CD14-positive monocyte (primary cell): ENCODE data around the gene RAB3C. TPM values are rescaled to one million over a fixed set of nuclear protein-coding genes. Genes with fewer than 3 reads are reported as not detected.
"Not testable (repeated sequence)": the region's sequence is repeated elsewhere in the genome, so short reads cannot be mapped to it uniquely, and the experiment has no call there.

ENCODE experiments used
- DNase-seq, 3 donors: peaks; one replicate each; pipeline ENCODE4 v3.0.0-alpha.2; 2011 to 2022
- H2AFZ ChIP-seq: 2 replicates; pipeline ENCODE4 v1.6.0; 2012; ENCODE audit warnings: mild to moderate bottlenecking, low read depth, low read length, inconsistent platforms; ENCODE audit not compliant: insufficient read depth, poor library complexity, severe bottlenecking
- H3K27ac ChIP-seq, 2 donors: 1 replicate in 1 of 2; 2 replicates in 1 of 2; pipeline ENCODE4 v1.5.1; 2012 to 2013; ENCODE audit warnings: low read length in 2 of 2, control low read depth in 1 of 2, inconsistent platforms in 1 of 2, low read depth in 1 of 2, mild to moderate bottlenecking in 1 of 2
- H3K27me3 ChIP-seq, 2 donors: one replicate each; pipeline versions ENCODE4 v1.6.0 to v1.6.1; 2011 to 2013; ENCODE audit warnings: low read length in 2 of 2; ENCODE audit not compliant: control insufficient read depth in 2 of 2, insufficient read depth in 2 of 2
- H3K36me3 ChIP-seq, 2 donors: replicated peaks in 1 of 2; 1 replicate in 1 of 2; 2 replicates in 1 of 2; pipeline versions ENCODE4 v1.5.1 to v1.6.1; 2012 to 2013; ENCODE audit warnings: low read length in 2 of 2, control low read depth in 1 of 2, inconsistent platforms in 1 of 2, mild to moderate bottlenecking in 1 of 2; ENCODE audit not compliant: insufficient read depth in 2 of 2, control insufficient read depth in 1 of 2
- H3K4me1 ChIP-seq, 2 donors: 1 replicate in 1 of 2; 2 replicates in 1 of 2; pipeline versions ENCODE4 v1.5.1 to v1.6.1; 2012 to 2013; ENCODE audit warnings: low read length in 2 of 2, control low read depth in 1 of 2, inconsistent platforms in 1 of 2, mild to moderate bottlenecking in 1 of 2, moderate library complexity in 1 of 2; ENCODE audit not compliant: insufficient read depth in 2 of 2, control insufficient read depth in 1 of 2
- H3K4me2 ChIP-seq: replicated peaks from 2 replicates; pipeline ENCODE3; 2012; ENCODE audit warnings: low read length, moderate library complexity, mild to moderate bottlenecking; ENCODE audit not compliant: poor library complexity, severe bottlenecking; ENCODE audit errors: extremely low read depth
- H3K4me3 ChIP-seq, 3 experiments: fragments of 200-600 bp in 1 of 3; sonication (generic) in 1 of 3; replicated peaks in 1 of 3; 1 replicate in 2 of 3; 2 replicates in 1 of 3; pipeline ENCODE4 v1.5.1; 2011 to 2013; ENCODE audit warnings: low read length in 3 of 3, mild to moderate bottlenecking in 3 of 3, control low read depth in 2 of 3, low read depth in 2 of 3, inconsistent platforms in 1 of 3, moderate library complexity in 1 of 3
- H3K79me2 ChIP-seq: 2 replicates; pipeline ENCODE4 v1.6.0; 2012; ENCODE audit warnings: mild to moderate bottlenecking, control low read depth, inconsistent platforms, low read length, moderate library complexity; ENCODE audit not compliant: insufficient read depth
- H3K9ac ChIP-seq: 2 replicates; pipeline ENCODE4 v1.6.0; 2017; ENCODE audit warnings: low read length, mild to moderate bottlenecking; ENCODE audit not compliant: insufficient read depth, poor library complexity, severe bottlenecking
- H3K9me3 ChIP-seq, 2 donors: replicated peaks in 1 of 2; 1 replicate in 1 of 2; 2 replicates in 1 of 2; pipeline versions ENCODE4 v1.5.1 to v1.6.1; 2012 to 2013; ENCODE audit warnings: low read length in 2 of 2, control low read depth in 1 of 2; ENCODE audit not compliant: control insufficient read depth in 1 of 2, insufficient read depth in 1 of 2
- H4K20me1 ChIP-seq: 2 replicates; pipeline ENCODE4 v1.6.0; 2012; ENCODE audit warnings: mild to moderate bottlenecking, low read length, control low read depth, moderate library complexity; ENCODE audit not compliant: insufficient read depth
- H3K27ac Mint-ChIP-seq, 7 donors: one replicate each; pipeline ENCODE4 v1.8.0; 2020; ENCODE audit warnings: mild to moderate bottlenecking in 7 of 7, mixed read lengths in 7 of 7, moderate library complexity in 6 of 7, inconsistent platforms in 2 of 7
- H3K27me3 Mint-ChIP-seq, 3 donors: one replicate each; pipeline ENCODE4 v1.8.0; 2021 to 2022; ENCODE audit warnings: low read depth in 3 of 3, mild to moderate bottlenecking in 3 of 3, mixed read lengths in 3 of 3, moderate library complexity in 3 of 3, inconsistent platforms in 1 of 3
- H3K36me3 Mint-ChIP-seq, 2 donors: one replicate each; pipeline ENCODE4 v1.8.0; 2020; ENCODE audit warnings: mixed read lengths in 2 of 2, inconsistent platforms in 1 of 2, mild to moderate bottlenecking in 1 of 2
- H3K4me1 Mint-ChIP-seq: one replicate; pipeline ENCODE4 v1.8.0; 2020; ENCODE audit warnings: mild to moderate bottlenecking, mixed read lengths
- H3K4me3 Mint-ChIP-seq, 2 donors: one replicate each; pipeline ENCODE4 v1.8.0; 2020; ENCODE audit warnings: mild to moderate bottlenecking in 2 of 2, mixed read lengths in 2 of 2, moderate library complexity in 1 of 2
- H3K9me3 Mint-ChIP-seq, 7 donors: one replicate each; pipeline ENCODE4 v1.8.0; 2020 to 2022; ENCODE audit warnings: mixed read lengths in 7 of 7, mild to moderate bottlenecking in 6 of 7, moderate library complexity in 6 of 7, inconsistent platforms in 2 of 7
- WGBS: methylation state at CpG from one replicate; pipeline ENCODE4 v1.1.5; 2013; ENCODE audit warnings: missing lambda C conversion rate; ENCODE audit not compliant: insufficient coverage; 5-methylcytosine and 5-hydroxymethylcytosine counted together
- intact Hi-C, 2 donors: fragments of 100-400 bp; cut with micrococcal nuclease; formaldehyde crosslinking; loops; one replicate each; pipeline versions ENCODE4 v1.15.0 to v1.15.1; 2023
- polyA plus RNA-seq, 3 donors: library from polyadenylated mRNA; depleted of rRNA in 1 of 3; unstranded in 2 of 3; stranded (reverse) in 1 of 3; fragments of 300-500 nt in 2 of 3; fragments of >200 nt in 1 of 3; fragmentation: Illumina TruSeq in 2 of 3; gene quantifications; 1 replicate in 2 of 3; 2 replicates in 1 of 3; pipeline ENCODE4 v1.2.3, GENCODE V29; 2012 to 2021
- TF ChIP-seq, protein P1 (sequence below): fragments of 200-600 bp; IDR thresholded peaks from one replicate; pipeline ENCODE4 v1.8.0; 2022; ENCODE audit warnings: antibody characterized with exemption, mild to moderate bottlenecking

The RAB3C gene
- polyA plus RNA-seq, 3 donors = under 0.01 to 0.81 TPM; not detected in 1

DNA sequence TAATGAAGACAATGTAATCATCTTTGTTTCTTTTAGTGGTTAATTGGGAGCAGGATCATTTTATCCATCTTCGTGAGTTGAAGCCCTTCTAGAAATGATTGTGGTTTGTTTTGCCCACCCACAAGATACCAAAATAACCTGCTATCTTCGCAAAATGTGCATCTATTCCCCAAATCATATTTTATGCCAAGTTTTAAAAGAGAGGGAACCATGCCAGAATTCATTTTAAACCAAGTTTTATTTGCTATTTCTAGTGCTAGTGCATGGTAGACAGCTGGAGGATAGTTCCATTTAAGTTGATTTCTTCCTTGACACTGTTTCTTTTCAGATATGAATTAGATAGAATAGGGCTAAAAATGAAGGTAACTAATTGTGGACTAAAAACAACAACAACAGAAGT is 104.2 kb downstream of the RAB3C start:
- TF ChIP-seq, protein P1, sequence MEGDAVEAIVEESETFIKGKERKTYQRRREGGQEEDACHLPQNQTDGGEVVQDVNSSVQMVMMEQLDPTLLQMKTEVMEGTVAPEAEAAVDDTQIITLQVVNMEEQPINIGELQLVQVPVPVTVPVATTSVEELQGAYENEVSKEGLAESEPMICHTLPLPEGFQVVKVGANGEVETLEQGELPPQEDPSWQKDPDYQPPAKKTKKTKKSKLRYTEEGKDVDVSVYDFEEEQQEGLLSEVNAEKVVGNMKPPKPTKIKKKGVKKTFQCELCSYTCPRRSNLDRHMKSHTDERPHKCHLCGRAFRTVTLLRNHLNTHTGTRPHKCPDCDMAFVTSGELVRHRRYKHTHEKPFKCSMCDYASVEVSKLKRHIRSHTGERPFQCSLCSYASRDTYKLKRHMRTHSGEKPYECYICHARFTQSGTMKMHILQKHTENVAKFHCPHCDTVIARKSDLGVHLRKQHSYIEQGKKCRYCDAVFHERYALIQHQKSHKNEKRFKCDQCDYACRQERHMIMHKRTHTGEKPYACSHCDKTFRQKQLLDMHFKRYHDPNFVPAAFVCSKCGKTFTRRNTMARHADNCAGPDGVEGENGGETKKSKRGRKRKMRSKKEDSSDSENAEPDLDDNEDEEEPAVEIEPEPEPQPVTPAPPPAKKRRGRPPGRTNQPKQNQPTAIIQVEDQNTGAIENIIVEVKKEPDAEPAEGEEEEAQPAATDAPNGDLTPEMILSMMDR = no peak
- DNase-seq = no peak
- no CpG with 5 or more reads among the region's 2 CpGs for WGBS
- H3K27ac ChIP-seq = no peak overlapping the region
- H4K20me1 ChIP-seq = no peaks in the 10 kb centered on the region
- H3K9me3 ChIP-seq = no peaks in the 10 kb centered on the region
- Mint-ChIP-seq H3K9me3 (peaks cover 0 to 2% (median 0%) of the 10 kb centered on the region in 7 donors), H3K27me3 (no peaks in the 10 kb centered on the region), H3K27ac (no peak overlapping the region), H3K4me3 (no peak overlapping the region), H3K36me3 (no peaks in the 10 kb centered on the region), H3K4me1 (no peaks in the 10 kb centered on the region)
- intact Hi-C loops = no loop called here
- H3K4me3 ChIP-seq = no peak overlapping the region
- H3K4me1 ChIP-seq = no peaks in the 10 kb centered on the region
- H2AFZ ChIP-seq = no peak overlapping the region
- H3K27me3 ChIP-seq = no peaks in the 10 kb centered on the region
- no peaks in the 10 kb centered on the region for H3K36me3 ChIP-seq
- no peaks in the 10 kb centered on the region for H3K79me2 ChIP-seq
- no peak overlapping the region for H3K4me2 ChIP-seq
- H3K9ac ChIP-seq = no peak overlapping the region

DNA sequence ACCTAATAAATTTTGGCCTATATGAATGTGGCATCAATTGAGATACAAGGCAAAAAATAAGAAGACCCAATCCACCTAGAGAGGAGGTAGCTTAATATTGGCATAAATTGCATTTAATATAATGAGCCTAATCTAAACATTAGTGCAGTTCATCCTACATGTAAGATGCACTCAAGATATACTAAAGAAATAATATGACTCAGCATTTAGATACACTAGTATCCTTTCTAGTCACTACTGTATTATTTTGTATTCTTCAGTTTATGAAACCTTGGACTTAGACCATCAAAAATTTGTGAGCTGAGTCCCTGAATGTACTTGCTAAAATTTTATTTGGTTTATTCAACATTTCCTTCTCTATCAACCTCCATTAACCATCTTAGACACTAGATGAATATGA is 104.7 kb downstream of the RAB3C start:
- Histone ChIP-seq H4K20me1 (no peaks in the 10 kb centered on the region), H3K27me3 (no peaks in the 10 kb centered on the region), H2AFZ (no peak overlapping the region), H3K9ac (no peak overlapping the region), H3K36me3 (no peaks in the 10 kb centered on the region), H3K4me2 (no peak overlapping the region), H3K79me2 (no peaks in the 10 kb centered on the region), H3K4me1 (no peaks in the 10 kb centered on the region), H3K9me3 (no peaks in the 10 kb centered on the region), H3K27ac (no peak overlapping the region), H3K4me3 (no peak overlapping the region)
- Mint-ChIP-seq H3K36me3 (no peaks in the 10 kb centered on the region), H3K4me3 (no peak overlapping the region), H3K27me3 (no peaks in the 10 kb centered on the region), H3K4me1 (no peaks in the 10 kb centered on the region), H3K27ac (no peak overlapping the region), H3K9me3 (peaks cover 0 to 2% (median 0%) of the 10 kb centered on the region in 7 donors)
- intact Hi-C loops = no loop called here
- no peak for DNase-seq
- TF ChIP-seq, protein P1 = no peak

DNA sequence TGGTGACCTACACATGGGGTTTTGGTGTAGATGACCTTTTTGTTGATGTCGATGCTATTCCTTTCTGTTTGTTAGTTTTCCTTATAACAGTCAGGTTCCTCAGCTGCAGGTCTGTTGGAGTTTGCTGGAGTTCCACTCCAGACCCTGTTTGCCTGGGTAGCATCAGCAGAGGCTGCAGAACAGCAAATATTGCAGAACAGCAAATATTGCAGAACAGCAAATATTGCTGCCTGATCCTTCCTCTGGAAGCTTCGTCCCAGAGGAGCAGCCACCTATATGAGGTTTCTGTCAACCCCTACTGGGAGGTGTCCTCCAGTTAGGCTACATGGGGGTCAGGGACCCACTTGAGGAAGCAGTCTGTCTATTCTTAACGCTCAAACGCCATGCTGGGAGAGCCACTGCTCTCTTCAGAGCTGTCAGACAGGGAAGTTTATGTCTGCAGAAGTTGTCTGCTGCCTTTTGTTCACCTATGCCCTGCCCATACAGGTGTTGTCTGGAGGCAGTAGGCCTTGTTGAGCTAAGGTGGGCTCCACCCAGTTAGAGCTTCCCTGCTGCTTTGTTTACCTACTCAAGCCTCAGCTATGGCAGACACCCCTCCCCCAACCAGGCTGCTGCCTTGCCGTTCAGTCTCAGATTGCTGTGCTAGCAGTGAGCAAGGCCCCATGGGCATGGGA is 116.3 kb downstream of the RAB3C start:
- not testable (repeated sequence) for H4K20me1 ChIP-seq

More for the DNA sequence above, 116.3 kb downstream of the RAB3C start:
- H3K27ac ChIP-seq, H3K27ac Mint-ChIP-seq, H3K4me1 Mint-ChIP-seq, H3K27me3 Mint-ChIP-seq, H2AFZ ChIP-seq, H3K36me3 ChIP-seq, DNase-seq, H3K9me3 ChIP-seq, H3K4me3 Mint-ChIP-seq, H3K4me2 ChIP-seq, H3K79me2 ChIP-seq, H3K4me1 ChIP-seq, H3K27me3 ChIP-seq, H3K9ac ChIP-seq, H3K4me3 ChIP-seq, H3K36me3 Mint-ChIP-seq, intact Hi-C loops: not testable (repeated sequence)
- peaks cover 24 to 39% (median 30%) of the 10 kb centered on the region in 7 donors for H3K9me3 Mint-ChIP-seq
- WGBS = 93% methylated on average over 5 of the region's 5 CpGs
